ENCODE results near the gene CDK13. TPM values are rescaled to one million over a fixed set of nuclear protein-coding genes. Genes with fewer than 3 reads are reported as not detected.
"Not testable (repeated sequence)": the region's sequence is repeated elsewhere in the genome, so short reads cannot be mapped to it uniquely, and the experiment has no call there.

CDK13 gene
- total RNA-seq, 4 donors from 2014 or later, result 48.5 to 144 (median 94.3) TPM

DNA sequence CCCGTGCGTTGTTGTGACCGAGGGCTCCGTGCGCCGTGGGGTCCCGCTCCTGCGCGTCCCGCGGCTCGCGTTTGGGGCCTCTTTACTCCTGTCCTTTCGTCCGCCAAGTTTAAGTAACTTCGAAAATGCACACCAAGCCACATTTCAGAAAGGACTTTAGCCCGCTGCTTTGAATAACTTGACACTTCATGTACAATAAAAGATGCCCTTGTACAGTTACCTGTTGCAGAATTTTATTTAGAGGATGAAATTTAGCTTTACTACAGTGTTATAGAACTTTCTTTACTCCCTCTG lies 185.2 kb downstream of the CDK13 start:
- intact Hi-C loops (cut with DNase I; ENCODE audit: low total_unique reads), result no loop called here
- Histone ChIP-seq H3K27ac (peak overlapping the region; percentile 90 to 96), H3K4me3 (peak overlapping the region; percentile 64 to 97), H3K27me3 (no peaks in the 10 kb centered on the region), H3K9me3 (no peaks in the 10 kb centered on the region), H3K4me1 (no peaks in the 10 kb centered on the region), H3K36me3 (no peaks in the 10 kb centered on the region)
- no peak for TF ChIP-seq CTCF (IDR thresholded peaks at IDR 0.05)
- TF ChIP-seq POLR2A (IDR thresholded peaks at IDR 0.05), result no peak
- no peak for DNase-seq

- no peak overlapping the region for H3K27ac ChIP-seq
- intact Hi-C loops (cut with DNase I; ENCODE audit: low total_unique reads), result no loop called here
- no peaks in the 10 kb centered on the region for H3K9me3 ChIP-seq
- no peaks in the 10 kb centered on the region for H3K36me3 ChIP-seq
- H3K4me1 ChIP-seq, result no peaks in the 10 kb centered on the region
- DNase-seq, result no peak
- H3K27me3 ChIP-seq, result no peaks in the 10 kb centered on the region
- TF ChIP-seq CTCF (IDR thresholded peaks at IDR 0.05) (no peak), POLR2A (IDR thresholded peaks at IDR 0.05) (no peak)
- H3K4me3 ChIP-seq, result no peak overlapping the region
These were observed 187.5 kb downstream of the CDK13 start for GRCh38 chr7:40137563-40137962.

GRCh38 chr7:40138973-40139372 lies 188.9 kb downstream of the CDK13 start:
- no peak for DNase-seq

GRCh38 chr7:40139891-40140290 lies 189.8 kb downstream of the CDK13 start:
- DNase-seq; H3K4me1 ChIP-seq; H3K27me3 ChIP-seq; intact Hi-C loops (cut with DNase I; ENCODE audit: low total_unique reads); H3K4me3 ChIP-seq; H3K27ac ChIP-seq; H3K9me3 ChIP-seq; H3K36me3 ChIP-seq: not testable (repeated sequence)

More at GRCh38 chr7:40138973-40139372, 188.9 kb downstream of the CDK13 start:
- Histone ChIP-seq H3K36me3 (no peaks in the 10 kb centered on the region), H3K4me1 (no peaks in the 10 kb centered on the region), H3K27ac (no peak overlapping the region), H3K9me3 (no peaks in the 10 kb centered on the region), H3K27me3 (no peaks in the 10 kb centered on the region), H3K4me3 (no peak overlapping the region)
- intact Hi-C loops (cut with DNase I; ENCODE audit: low total_unique reads), result no loop called here
- no peak for TF ChIP-seq CTCF (IDR thresholded peaks at IDR 0.05)
- no peak for TF ChIP-seq POLR2A (IDR thresholded peaks at IDR 0.05)

DNA sequence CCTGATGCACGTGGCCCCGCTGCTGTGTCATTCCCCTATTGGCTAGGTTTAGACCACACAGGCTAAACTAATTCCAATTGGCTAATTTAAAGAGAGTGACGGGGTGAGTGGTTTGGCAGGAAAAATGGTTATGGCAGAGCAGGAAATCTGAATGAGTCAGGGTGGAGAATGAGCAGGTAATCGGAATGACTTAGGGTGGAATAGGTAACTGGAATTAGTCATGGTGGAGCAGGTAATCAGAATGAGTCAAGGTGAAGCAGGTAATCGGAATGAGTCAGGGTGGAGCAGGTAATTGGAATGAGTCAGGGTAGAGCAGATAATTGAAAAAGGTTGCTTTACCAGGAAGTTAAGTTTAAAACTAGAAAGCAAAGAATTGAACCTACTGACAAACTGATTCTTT lies 191.9 kb downstream of the CDK13 start:
- DNase-seq; H3K27ac ChIP-seq; intact Hi-C loops (cut with DNase I; ENCODE audit: low total_unique reads); H3K27me3 ChIP-seq; H3K4me1 ChIP-seq; H3K4me3 ChIP-seq; H3K36me3 ChIP-seq; H3K9me3 ChIP-seq: not testable (repeated sequence)

GRCh38 chr7:40145596-40146130 lies 195.6 kb downstream of the CDK13 start:
- H3K27me3 ChIP-seq; H3K4me3 ChIP-seq; H3K27ac ChIP-seq; H3K4me1 ChIP-seq; DNase-seq; H3K36me3 ChIP-seq; intact Hi-C loops (cut with DNase I; ENCODE audit: low total_unique reads); H3K9me3 ChIP-seq: not testable (repeated sequence)

All from uterus (tissue), 4 donors.